Astrocyte (in vitro differentiated cells and primary cell): ENCODE measurements around the gene AK5. TPM values are rescaled to one million over a fixed set of nuclear protein-coding genes. Genes with fewer than 3 reads are reported as not detected.

Source experiments
- DNase-seq: peaks from one replicate; pipeline ENCODE4 v3.0.0-alpha.2; 2010; ENCODE audit warnings: low read depth
- FAIRE-seq: peaks from 2 replicates; lab custom pipeline; 2011; peaks lifted over from hg19 to GRCh38; lab: Jason Lieb, UNC
- H2AFZ ChIP-seq: 2 replicates; pipeline ENCODE4 v1.6.0; 2012; ENCODE audit warnings: low read depth, low read length, inconsistent platforms
- H3K27ac ChIP-seq: 2 replicates; pipeline ENCODE4 v1.5.1; 2011; ENCODE audit warnings: low read depth, low read length, inconsistent platforms
- H3K27me3 ChIP-seq: 2 replicates; pipeline ENCODE4 v1.6.0; 2011; ENCODE audit warnings: low read length, inconsistent platforms; ENCODE audit not compliant: insufficient read depth
- H3K36me3 ChIP-seq: 2 replicates; pipeline ENCODE4 v1.5.1; 2011; ENCODE audit warnings: low read length, inconsistent platforms; ENCODE audit not compliant: insufficient read depth
- H3K4me1 ChIP-seq: 2 replicates; pipeline ENCODE4 v1.5.1; 2011; ENCODE audit warnings: low read length, inconsistent platforms; ENCODE audit not compliant: insufficient read depth
- H3K4me2 ChIP-seq: 2 replicates; pipeline ENCODE4 v1.6.0; 2012; ENCODE audit warnings: low read length, inconsistent platforms
- H3K4me3 ChIP-seq: 2 replicates; pipeline ENCODE4 v1.5.1; 2011; ENCODE audit warnings: low read depth, mild to moderate bottlenecking, low read length, inconsistent platforms; ENCODE audit not compliant: insufficient read depth
- H3K79me2 ChIP-seq: 2 replicates; pipeline ENCODE4 v1.6.0; 2012; ENCODE audit warnings: mild to moderate bottlenecking, low read length, inconsistent platforms; ENCODE audit not compliant: insufficient read depth
- H3K9ac ChIP-seq: 2 replicates; pipeline ENCODE4 v1.6.0; 2012; ENCODE audit warnings: mild to moderate bottlenecking, low read length, inconsistent platforms
- H3K9me3 ChIP-seq: 2 replicates; pipeline ENCODE4 v1.5.1; 2012; ENCODE audit warnings: low read depth, mild to moderate bottlenecking, low read length, inconsistent platforms; ENCODE audit not compliant: insufficient read depth
- H4K20me1 ChIP-seq: 2 replicates; pipeline ENCODE4 v1.6.0; 2012; ENCODE audit warnings: low read length, inconsistent platforms; ENCODE audit not compliant: insufficient read depth
- H3K27ac Mint-ChIP-seq: one replicate; pipeline ENCODE4 v1.8.0; 2021; ENCODE audit warnings: mild to moderate bottlenecking, mixed read lengths; ENCODE audit not compliant: unreplicated experiment
- H3K27me3 Mint-ChIP-seq: one replicate; pipeline ENCODE4 v1.8.0; 2021; ENCODE audit warnings: low read depth, mixed read lengths; ENCODE audit not compliant: unreplicated experiment
- H3K36me3 Mint-ChIP-seq: one replicate; pipeline ENCODE4 v1.8.0; 2021; ENCODE audit warnings: low read depth, mixed read lengths; ENCODE audit not compliant: unreplicated experiment
- H3K4me1 Mint-ChIP-seq: one replicate; pipeline ENCODE4 v1.8.0; 2021; ENCODE audit warnings: low read depth, mixed read lengths; ENCODE audit not compliant: unreplicated experiment
- H3K4me3 Mint-ChIP-seq: one replicate; pipeline ENCODE4 v1.8.0; 2021; ENCODE audit warnings: mild to moderate bottlenecking, moderate library complexity, mixed read lengths; ENCODE audit not compliant: unreplicated experiment
- H3K9me3 Mint-ChIP-seq: one replicate; pipeline ENCODE4 v1.8.0; 2021; ENCODE audit warnings: mild to moderate bottlenecking, mixed read lengths; ENCODE audit not compliant: unreplicated experiment
- CTCF ChIP-seq: IDR thresholded peaks from 2 replicates; pipeline ENCODE4 v1.5.1; 2011; ENCODE audit warnings: low read depth, mild to moderate bottlenecking, inconsistent platforms, low read length, moderate library complexity; ENCODE audit not compliant: insufficient read depth
- EZH2 ChIP-seq: IDR thresholded peaks from 2 replicates; pipeline ENCODE4 v1.6.1; 2012; ENCODE audit warnings: mild to moderate bottlenecking, low read length, inconsistent platforms; ENCODE audit not compliant: insufficient read depth
- total RNA-seq: library from RNA; stranded (reverse); gene quantifications from 2 replicates; pipeline ENCODE4 v1.2.1, GENCODE V29; 2021

The AK5 gene
- total RNA-seq, 1 donor from 2014 or later, result 4.4 TPM

- H3K9me3 ChIP-seq, result no peaks in the 10 kb centered on the region
- no peaks in the 10 kb centered on the region for H4K20me1 ChIP-seq
- no peaks in the 10 kb centered on the region for H3K27me3 Mint-ChIP-seq
- H3K4me1 ChIP-seq, result peaks cover 2% of the 10 kb centered on the region
- H3K4me3 ChIP-seq, result no peak overlapping the region
- H3K27ac Mint-ChIP-seq, result peak overlapping the region; percentile 41
- TF ChIP-seq EZH2, result no peak
- TF ChIP-seq CTCF, result no peak
- H3K27ac ChIP-seq, result no peak overlapping the region
- DNase-seq, result peak; percentile 90
- no peaks in the 10 kb centered on the region for H3K36me3 ChIP-seq
- no peak overlapping the region for H3K9ac ChIP-seq
- H3K36me3 Mint-ChIP-seq, result peaks cover 2% of the 10 kb centered on the region
- H3K4me2 ChIP-seq, result peak overlapping the region; percentile 54
- H3K4me1 Mint-ChIP-seq, result peaks cover 10% of the 10 kb centered on the region
- no peaks in the 10 kb centered on the region for H3K79me2 ChIP-seq
- no peaks in the 10 kb centered on the region for H3K9me3 Mint-ChIP-seq
- no peak overlapping the region for H3K4me3 Mint-ChIP-seq
- peak overlapping the region; percentile 30 for H2AFZ ChIP-seq
- H3K27me3 ChIP-seq, result no peaks in the 10 kb centered on the region
- FAIRE-seq, result peak; percentile 98
These were observed 65.8 kb downstream of the AK5 start for GRCh38 chr1:77347646-77348045.

GRCh38 chr1:77348549-77348948 is 66.7 kb downstream of the AK5 start:
- Histone ChIP-seq H3K79me2 (no peaks in the 10 kb centered on the region), H3K36me3 (no peaks in the 10 kb centered on the region), H2AFZ (no peak overlapping the region), H3K27me3 (no peaks in the 10 kb centered on the region), H4K20me1 (no peaks in the 10 kb centered on the region), H3K4me1 (peaks cover 2% of the 10 kb centered on the region), H3K9ac (no peak overlapping the region), H3K27ac (no peak overlapping the region), H3K4me3 (no peak overlapping the region), H3K9me3 (no peaks in the 10 kb centered on the region), H3K4me2 (no peak overlapping the region)
- Mint-ChIP-seq H3K27ac (no peak overlapping the region), H3K9me3 (no peaks in the 10 kb centered on the region), H3K4me1 (peaks cover 10% of the 10 kb centered on the region), H3K36me3 (peaks cover 2% of the 10 kb centered on the region), H3K27me3 (no peaks in the 10 kb centered on the region), H3K4me3 (no peak overlapping the region)
- no peak for TF ChIP-seq CTCF
- TF ChIP-seq EZH2, result no peak
- FAIRE-seq (no peak), DNase-seq (no peak)

GRCh38 chr1:77349275-77349674 is 67.5 kb downstream of the AK5 start:
- peaks cover 10% of the 10 kb centered on the region for H3K4me1 Mint-ChIP-seq
- Histone ChIP-seq H3K9ac (no peak overlapping the region), H3K4me1 (peaks cover 2% of the 10 kb centered on the region), H3K79me2 (no peaks in the 10 kb centered on the region), H3K36me3 (no peaks in the 10 kb centered on the region), H3K9me3 (no peaks in the 10 kb centered on the region), H4K20me1 (no peaks in the 10 kb centered on the region), H3K27ac (no peak overlapping the region), H3K27me3 (no peaks in the 10 kb centered on the region), H2AFZ (no peak overlapping the region), H3K4me2 (no peak overlapping the region), H3K4me3 (no peak overlapping the region)
- no peaks in the 10 kb centered on the region for H3K9me3 Mint-ChIP-seq
- TF ChIP-seq EZH2, result no peak
- TF ChIP-seq CTCF, result no peak
- DNase-seq, result no peak
- no peak overlapping the region for H3K27ac Mint-ChIP-seq
- no peaks in the 10 kb centered on the region for H3K27me3 Mint-ChIP-seq
- FAIRE-seq, result no peak
- H3K4me3 Mint-ChIP-seq, result no peak overlapping the region
- H3K36me3 Mint-ChIP-seq, result peaks cover 2% of the 10 kb centered on the region
